Caco-2 (cell line): Measurements from ENCODE around the gene IQSEC3. TPM values are rescaled to one million over a fixed set of nuclear protein-coding genes. Genes with fewer than 3 reads are reported as not detected.

ENCODE experiments used
- BruUV-seq: library from RNA; stranded (reverse); fragments of 400-500 nt; replicated peaks from 2 replicates; lab custom pipeline; 2021; lab: Mats Ljungman, UMichigan
- CTCF ChIA-PET: fragments of 300-600 bp; sonication (Branson Sonifier 250); formaldehyde crosslinking; loops from one replicate; lab custom pipeline; 2022; ENCODE audit warnings: antibody characterized with exemption; lab: Charles Lee
- POLR2A ChIA-PET: fragments of 300-600 bp; sonication (Branson Sonifier 250); formaldehyde crosslinking; loops from one replicate; lab custom pipeline; 2022; ENCODE audit warnings: antibody characterized with exemption; lab: Charles Lee
- DNase-seq, 2 experiments: peaks; one replicate each; pipeline versions ENCODE4 v3.0.0 to v3.0.0-alpha.2; 2020 to 2022
- H3K27me3 ChIP-seq: replicated peaks from 2 replicates; pipeline ENCODE4 v1.6.0; 2011; ENCODE audit warnings: low read length; ENCODE audit not compliant: control insufficient read depth, insufficient read depth
- H3K36me3 ChIP-seq: 2 replicates; pipeline ENCODE4 v1.5.1; 2011; ENCODE audit warnings: low read length; ENCODE audit not compliant: control insufficient read depth, insufficient read depth
- H3K4me1 ChIP-seq: fragments of 250-450 bp; sonication (Bioruptor Pico); 2 replicates; pipeline ENCODE4 v1.5.1; 2020; ENCODE audit warnings: mild to moderate bottlenecking
- H3K4me3 ChIP-seq: 2 replicates; pipeline ENCODE4 v1.5.1; 2011; ENCODE audit warnings: low read depth, mild to moderate bottlenecking, control low read depth, low read length
- H3K9me3 ChIP-seq: fragments of 250-450 bp; sonication (Bioruptor Pico); 2 replicates; pipeline ENCODE4 v1.5.1; 2020; ENCODE audit warnings: mild to moderate bottlenecking, moderate library complexity
- H3K27ac Mint-ChIP-seq: one replicate; pipeline ENCODE4 v1.8.0; 2022; ENCODE audit warnings: mixed read lengths; ENCODE audit not compliant: unreplicated experiment
- H3K27me3 Mint-ChIP-seq: one replicate; pipeline ENCODE4 v1.8.0; 2022; ENCODE audit warnings: mixed read lengths; ENCODE audit not compliant: insufficient read depth, unreplicated experiment
- H3K36me3 Mint-ChIP-seq: one replicate; pipeline ENCODE4 v1.8.0; 2022; ENCODE audit warnings: mild to moderate bottlenecking, mixed read lengths; ENCODE audit not compliant: insufficient read depth, unreplicated experiment
- H3K4me1 Mint-ChIP-seq: one replicate; pipeline ENCODE4 v1.8.0; 2022; ENCODE audit warnings: low read depth, mixed read lengths; ENCODE audit not compliant: unreplicated experiment
- H3K4me3 Mint-ChIP-seq: one replicate; pipeline ENCODE4 v1.8.0; 2022; ENCODE audit warnings: mild to moderate bottlenecking, moderate library complexity, mixed read lengths; ENCODE audit not compliant: unreplicated experiment
- H3K9me3 Mint-ChIP-seq: one replicate; pipeline ENCODE4 v1.8.0; 2022; ENCODE audit warnings: mixed read lengths; ENCODE audit not compliant: unreplicated experiment
- CTCF ChIP-seq, 2 experiments: fragments of 200-600 bp in 1 of 2; IDR thresholded peaks; 1 replicate in 1 of 2; 2 replicates in 1 of 2; pipeline versions ENCODE4 v1.5.1 to v1.8.0; 2011 to 2022; ENCODE audit warnings: antibody characterized with exemption in 1 of 2, control low read depth in 1 of 2, inconsistent platforms in 1 of 2, low read depth in 1 of 2, low read length in 1 of 2, mild to moderate bottlenecking in 1 of 2, moderate library complexity in 1 of 2; ENCODE audit not compliant: insufficient read depth in 1 of 2, severe bottlenecking in 1 of 2, unreplicated experiment in 1 of 2
- intact Hi-C: fragments of 100-400 bp; cut with micrococcal nuclease; formaldehyde crosslinking; loops from one replicate; pipeline ENCODE4 v1.10.0; 2022; ENCODE audit not compliant: unreplicated experiment
- total RNA-seq: library from RNA; stranded (reverse); gene quantifications from 2 replicates; pipeline ENCODE4 v1.2.3, GENCODE V29; 2022

The IQSEC3 gene
- total RNA-seq, 1 experiment from 2014 or later: 0.59 TPM

- Mint-ChIP-seq H3K9me3 (no peaks in the 10 kb centered on the region), H3K4me3 (no peak overlapping the region), H3K27ac (no peak overlapping the region), H3K27me3 (peaks cover 11% of the 10 kb centered on the region), H3K4me1 (peaks cover 8% of the 10 kb centered on the region), H3K36me3 (no peaks in the 10 kb centered on the region)
- ChIA-PET POLR2A (no interaction called here), CTCF (no interaction called here)
- Histone ChIP-seq H3K4me3 (no peak overlapping the region), H3K9me3 (no peaks in the 10 kb centered on the region), H3K36me3 (no peaks in the 10 kb centered on the region), H3K4me1 (peaks cover 4% of the 10 kb centered on the region; the same call in 1 of the 2 replicates), H3K27me3 (no peaks in the 10 kb centered on the region)
- intact Hi-C loops: no loop called here
- TF ChIP-seq CTCF (IDR thresholded peaks at IDR 0.05; ENCODE audit: insufficient read depth in 1 of 2, low read depth in 1 of 2, low read length in 1 of 2, severe bottlenecking in 1 of 2, unreplicated experiment in 1 of 2): no peak
- DNase-seq: no peak
- no TSS peak for BruUV-seq
Measured at GRCh38 chr12:113347-113746, 46.8 kb downstream of the IQSEC3 start.

GRCh38 chr12:114626-115211, 48.2 kb downstream of the IQSEC3 start:
- TF ChIP-seq CTCF (IDR thresholded peaks at IDR 0.05; ENCODE audit: insufficient read depth in 1 of 2, low read depth in 1 of 2, low read length in 1 of 2, severe bottlenecking in 1 of 2, unreplicated experiment in 1 of 2): no peak
- POLR2A ChIA-PET: interaction anchor here (0.5 kb wide), 1 partner anchor 61 kb away, joined by 3 read pairs; no protein-coding TSS in a partner anchor

GRCh38 chr12:115518-115917, 49.0 kb downstream of the IQSEC3 start:
- H3K9me3 Mint-ChIP-seq: no peaks in the 10 kb centered on the region
- BruUV-seq: no TSS peak
- POLR2A ChIA-PET: no interaction called here
- H3K4me3 Mint-ChIP-seq: no peak overlapping the region
- no peak overlapping the region for H3K27ac Mint-ChIP-seq
- H3K9me3 ChIP-seq: no peaks in the 10 kb centered on the region
- no peaks in the 10 kb centered on the region for H3K36me3 ChIP-seq
- no peak for DNase-seq
- peaks cover 4% of the 10 kb centered on the region; the same call in 1 of the 2 replicates for H3K4me1 ChIP-seq
- no peak for TF ChIP-seq CTCF (IDR thresholded peaks at IDR 0.05; ENCODE audit: insufficient read depth in 1 of 2, low read depth in 1 of 2, low read length in 1 of 2, severe bottlenecking in 1 of 2, unreplicated experiment in 1 of 2)
- no peak overlapping the region for H3K4me3 ChIP-seq
- CTCF ChIA-PET: no interaction called here
- H3K4me1 Mint-ChIP-seq: no peaks in the 10 kb centered on the region
- H3K36me3 Mint-ChIP-seq: no peaks in the 10 kb centered on the region
- peaks cover 12% of the 10 kb centered on the region for H3K27me3 Mint-ChIP-seq
- intact Hi-C loops: no loop called here
- no peaks in the 10 kb centered on the region for H3K27me3 ChIP-seq

More at GRCh38 chr12:114626-115211, 48.2 kb downstream of the IQSEC3 start:
- Mint-ChIP-seq H3K4me3 (no peak overlapping the region), H3K9me3 (no peaks in the 10 kb centered on the region), H3K4me1 (peaks cover 3% of the 10 kb centered on the region), H3K27me3 (peaks cover 10% of the 10 kb centered on the region), H3K36me3 (no peaks in the 10 kb centered on the region), H3K27ac (no peak overlapping the region)
- intact Hi-C loops: no loop called here
- Histone ChIP-seq H3K4me3 (no peak overlapping the region), H3K27me3 (no peaks in the 10 kb centered on the region), H3K4me1 (peaks cover 4% of the 10 kb centered on the region; the same call in 1 of the 2 replicates), H3K9me3 (no peaks in the 10 kb centered on the region), H3K36me3 (no peaks in the 10 kb centered on the region)
- CTCF ChIA-PET: no interaction called here
- BruUV-seq: no TSS peak
- DNase-seq: no peak
